ENCODE measurements around the gene STX16.

The STX16 gene

GRCh38 chr20:58655328-58656107 is 4.4 kb downstream of the STX16 start:
- DNase-seq, result no peak

- no peak for DNase-seq
Measured at GRCh38 chr20:58656831-58657230, 5.7 kb downstream of the STX16 start.

GRCh38 chr20:58657262-58657661 is 6.2 kb downstream of the STX16 start:
- no peak for DNase-seq

- DNase-seq, result no peak
Measured at GRCh38 chr20:58657986-58658385, 6.9 kb downstream of the STX16 start.

- no peak for DNase-seq
Measured at GRCh38 chr20:58658760-58659159, 7.7 kb downstream of the STX16 start.

- no peak for DNase-seq
Measured at GRCh38 chr20:58659841-58660240, 8.8 kb downstream of the STX16 start.

- peak; percentile 24 for DNase-seq
Measured at GRCh38 chr20:58660855-58661597, 9.9 kb downstream of the STX16 start.

- no peak for DNase-seq
Measured at GRCh38 chr20:58661598-58662473, 10.8 kb downstream of the STX16 start.

GRCh38 chr20:58664331-58664730 is 13.2 kb downstream of the STX16 start:
- no peak for DNase-seq

GRCh38 chr20:58664883-58665282 is 13.8 kb downstream of the STX16 start:
- no peak for DNase-seq

- DNase-seq, result no peak
Measured at GRCh38 chr20:58665606-58666005, 14.5 kb downstream of the STX16 start.

- no peak for DNase-seq
Measured at GRCh38 chr20:58666702-58667101, 15.6 kb downstream of the STX16 start.

GRCh38 chr20:58667975-58668374 is 16.9 kb downstream of the STX16 start:
- DNase-seq, result no peak

GRCh38 chr20:58668901-58669286 is 17.8 kb downstream of the STX16 start:
- DNase-seq, result no peak

- DNase-seq, result no peak
Measured at GRCh38 chr20:58669287-58670006, 18.4 kb downstream of the STX16 start.

GRCh38 chr20:58670102-58670501 is 19.0 kb downstream of the STX16 start:
- DNase-seq, result no peak

GRCh38 chr20:58670659-58671058 is 19.6 kb downstream of the STX16 start:
- DNase-seq, result no peak

GRCh38 chr20:58673119-58673518 is 22.0 kb downstream of the STX16 start:
- DNase-seq, result no peak

- DNase-seq, result no peak
Measured at GRCh38 chr20:58675146-58675584, 24.1 kb downstream of the STX16 start.

- DNase-seq, result no peak
Measured at GRCh38 chr20:58675641-58676040, 24.6 kb downstream of the STX16 start.

GRCh38 chr20:58676161-58676560 is 25.1 kb downstream of the STX16 start:
- DNase-seq, result no peak

- DNase-seq, result no peak
Measured at GRCh38 chr20:58677079-58677604, 26.1 kb downstream of the STX16 start.

All from hematopoietic multipotent progenitor cell treated with erythropoietin and hydrocortisone succinate and interleukin-3 and kit ligand, for 4 days (in vitro differentiated cells).